Activated T-cell treated with anti-CD3 and anti-CD28 coated beads, Interleukin-2, amount 50 U/mL, for 24 hours (primary cell): ENCODE measurements around the gene MTA3.
"Not testable (repeated sequence)": the region's sequence is repeated elsewhere in the genome, so short reads cannot be mapped to it uniquely, and the experiment has no call there.

Source experiments
- DNase-seq: peaks from one replicate; pipeline ENCODE4 v3.0.0-alpha.2; 2020
- H3K27ac Mint-ChIP-seq: 2 replicates; pipeline ENCODE4 v1.8.0; 2020; ENCODE audit warnings: mild to moderate bottlenecking, mixed read lengths
- H3K27me3 Mint-ChIP-seq: 2 replicates; pipeline ENCODE4 v1.8.0; 2020; ENCODE audit warnings: mixed read lengths
- H3K36me3 Mint-ChIP-seq: 2 replicates; pipeline ENCODE4 v1.8.0; 2020; ENCODE audit warnings: low read depth, mixed read lengths
- H3K4me1 Mint-ChIP-seq: 2 replicates; pipeline ENCODE4 v1.8.0; 2020; ENCODE audit warnings: low read depth, mixed read lengths
- H3K4me3 Mint-ChIP-seq: 2 replicates; pipeline ENCODE4 v1.8.0; 2020; ENCODE audit warnings: mild to moderate bottlenecking, moderate library complexity, mixed read lengths
- H3K9me3 Mint-ChIP-seq: 2 replicates; pipeline ENCODE4 v1.8.0; 2020; ENCODE audit warnings: mixed read lengths

MTA3 gene

DNA sequence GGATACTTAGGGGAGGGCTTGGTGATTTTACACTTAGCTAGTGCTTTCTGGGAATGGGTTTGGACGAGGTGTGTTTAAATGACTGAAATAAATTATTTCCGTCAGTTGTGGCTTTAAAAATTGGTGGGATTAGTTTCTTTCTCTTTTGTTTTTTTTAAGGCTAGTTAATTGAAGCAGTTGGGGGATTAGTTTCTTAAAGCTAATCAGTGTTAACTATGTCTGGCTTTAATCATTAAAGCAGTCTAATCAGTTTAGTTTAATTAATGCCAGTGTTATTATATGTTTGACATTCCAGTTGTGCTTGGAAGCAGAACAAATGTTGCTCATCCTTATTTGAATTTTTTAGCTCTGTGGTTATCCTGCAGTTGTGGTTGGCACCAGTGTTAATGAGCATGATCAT lies 10.2 kb downstream of the MTA3 start:
- Mint-ChIP-seq H3K27me3 (no peaks in the 10 kb centered on the region), H3K4me1 (peaks cover 39% of the 10 kb centered on the region), H3K27ac (no peak overlapping the region), H3K36me3 (peaks cover 68% of the 10 kb centered on the region), H3K4me3 (no peak overlapping the region), H3K9me3 (no peaks in the 10 kb centered on the region)
- DNase-seq, result no peak

DNA sequence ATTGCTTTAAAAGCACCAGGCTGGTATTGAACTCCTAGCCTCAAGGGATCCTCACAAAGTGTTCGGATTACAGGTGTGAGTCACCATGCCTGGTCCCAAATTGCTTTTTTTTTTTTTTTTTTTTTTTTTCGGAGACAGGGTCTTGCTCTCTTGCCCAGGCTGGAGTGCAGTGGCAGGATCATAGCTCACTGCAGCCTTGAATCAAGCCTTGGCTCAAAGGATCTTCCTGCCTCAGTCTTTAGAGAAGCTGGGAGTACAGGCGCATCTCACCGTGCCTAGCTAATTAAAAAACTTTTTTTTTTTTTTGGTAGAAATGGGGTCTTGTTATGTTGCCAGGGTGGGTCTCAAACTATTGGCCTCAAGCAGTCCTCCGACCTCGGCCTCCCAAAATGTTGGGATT lies 12.8 kb downstream of the MTA3 start:
- no peaks in the 10 kb centered on the region for H3K27me3 Mint-ChIP-seq
- no peaks in the 10 kb centered on the region for H3K9me3 Mint-ChIP-seq
- peaks cover 19% of the 10 kb centered on the region for H3K4me1 Mint-ChIP-seq
- H3K27ac Mint-ChIP-seq, result no peak overlapping the region
- DNase-seq, result no peak
- H3K36me3 Mint-ChIP-seq, result peaks cover 64% of the 10 kb centered on the region
- no peak overlapping the region for H3K4me3 Mint-ChIP-seq

DNA sequence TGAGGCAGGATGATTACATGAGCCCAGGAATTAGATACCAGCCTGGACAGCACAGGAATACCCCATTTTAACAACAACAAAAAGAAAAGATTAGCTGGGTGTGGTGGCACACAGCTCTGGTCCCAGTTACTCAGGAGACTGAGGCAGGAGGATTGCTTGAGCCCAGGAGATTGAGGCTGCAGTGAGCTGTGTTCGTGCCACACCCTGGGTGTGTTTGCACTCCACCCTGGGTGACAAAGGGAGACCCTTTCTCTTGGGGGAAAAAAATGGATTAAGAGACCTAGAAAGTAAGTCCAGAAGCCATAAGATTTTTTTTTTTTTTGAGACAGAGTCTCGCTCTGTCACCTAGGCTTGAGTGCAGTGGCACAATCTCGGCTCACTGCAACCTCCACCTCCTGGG lies 16.2 kb downstream of the MTA3 start:
- H3K4me3 Mint-ChIP-seq, H3K27ac Mint-ChIP-seq, H3K9me3 Mint-ChIP-seq, H3K4me1 Mint-ChIP-seq, H3K27me3 Mint-ChIP-seq, DNase-seq: not testable (repeated sequence)
- H3K36me3 Mint-ChIP-seq, result peaks cover 49% of the 10 kb centered on the region

DNA sequence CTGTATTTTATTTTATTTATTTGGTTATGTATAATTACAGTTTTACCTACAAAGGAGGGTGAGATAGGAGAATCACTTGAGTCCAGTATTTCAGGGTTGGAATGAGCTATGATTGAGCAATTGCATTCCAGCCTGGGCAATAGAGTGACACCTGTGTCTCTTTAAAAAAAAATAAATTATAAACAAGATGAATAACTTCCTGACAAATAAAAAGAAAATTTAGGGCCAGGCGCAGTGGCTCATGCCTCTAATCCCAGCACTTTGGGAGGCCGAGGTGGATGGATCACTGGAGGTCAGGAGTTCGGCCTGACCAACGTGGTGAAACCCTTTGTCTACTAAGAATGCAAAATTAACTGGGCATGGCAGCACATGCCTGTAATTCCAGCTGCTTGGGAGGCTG lies 17.3 kb downstream of the MTA3 start:
- peaks cover 46% of the 10 kb centered on the region for H3K36me3 Mint-ChIP-seq

DNA sequence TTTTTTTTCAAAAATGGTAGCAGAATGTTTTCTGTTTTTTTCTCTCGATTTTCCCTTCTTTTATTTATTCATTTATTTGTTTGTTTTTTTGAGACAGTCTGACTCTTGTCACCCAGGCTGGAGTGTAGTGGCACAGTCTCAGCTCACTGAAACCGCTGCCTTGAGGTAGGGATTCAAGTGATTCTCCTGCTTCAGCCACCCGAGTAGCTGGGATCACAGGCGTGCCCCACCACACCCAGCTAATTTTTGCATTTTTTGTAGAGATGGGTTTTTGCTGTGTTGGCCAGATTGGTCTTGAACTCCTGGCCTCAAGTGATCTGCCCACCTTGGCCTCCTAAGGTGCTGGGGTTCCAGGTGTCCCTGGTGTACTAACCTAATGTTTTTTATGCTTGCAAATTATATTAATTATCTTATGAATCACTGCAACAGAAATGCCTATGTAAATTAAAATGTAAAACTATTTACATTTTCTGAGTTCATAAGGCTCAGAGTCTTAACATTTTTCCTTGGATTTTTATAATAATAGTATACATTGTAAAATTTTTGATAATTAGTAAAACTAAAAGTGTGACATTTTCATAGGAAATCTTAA lies 19.2 kb downstream of the MTA3 start:
- Mint-ChIP-seq H3K27me3 (no peaks in the 10 kb centered on the region), H3K4me3 (no peak overlapping the region), H3K27ac (no peak overlapping the region), H3K36me3 (peaks cover 34% of the 10 kb centered on the region), H3K9me3 (no peaks in the 10 kb centered on the region), H3K4me1 (peaks cover 10% of the 10 kb centered on the region)
- no peak for DNase-seq

More for the DNA sequence above, 17.3 kb downstream of the MTA3 start:
- no peaks in the 10 kb centered on the region for H3K9me3 Mint-ChIP-seq
- no peaks in the 10 kb centered on the region for H3K27me3 Mint-ChIP-seq
- no peak overlapping the region for H3K27ac Mint-ChIP-seq
- H3K4me3 Mint-ChIP-seq, result no peak overlapping the region
- DNase-seq, result no peak
- H3K4me1 Mint-ChIP-seq, result peaks cover 9% of the 10 kb centered on the region

DNA sequence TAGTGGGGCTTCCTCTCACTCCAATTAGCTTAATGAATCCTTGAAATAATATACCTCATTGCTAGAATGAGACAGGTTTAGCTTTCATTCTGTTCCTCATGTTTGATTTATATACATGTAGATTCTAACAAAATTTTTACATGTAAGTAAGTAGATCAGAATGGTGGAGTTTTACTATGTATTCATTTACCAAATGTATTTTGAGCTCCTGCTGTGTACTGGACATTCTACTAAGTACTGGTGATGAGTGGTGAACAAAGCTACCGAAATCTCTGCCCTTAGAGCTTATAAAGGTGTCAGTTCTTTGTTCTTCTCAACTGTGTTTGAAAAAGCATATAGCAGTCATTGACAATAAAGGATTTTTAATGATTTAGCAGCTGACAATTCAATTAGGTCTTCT lies 19.7 kb downstream of the MTA3 start:
- Mint-ChIP-seq H3K4me3 (no peak overlapping the region), H3K4me1 (peaks cover 7% of the 10 kb centered on the region), H3K27me3 (no peaks in the 10 kb centered on the region), H3K36me3 (peaks cover 29% of the 10 kb centered on the region), H3K9me3 (no peaks in the 10 kb centered on the region), H3K27ac (no peak overlapping the region)
- no peak for DNase-seq

DNA sequence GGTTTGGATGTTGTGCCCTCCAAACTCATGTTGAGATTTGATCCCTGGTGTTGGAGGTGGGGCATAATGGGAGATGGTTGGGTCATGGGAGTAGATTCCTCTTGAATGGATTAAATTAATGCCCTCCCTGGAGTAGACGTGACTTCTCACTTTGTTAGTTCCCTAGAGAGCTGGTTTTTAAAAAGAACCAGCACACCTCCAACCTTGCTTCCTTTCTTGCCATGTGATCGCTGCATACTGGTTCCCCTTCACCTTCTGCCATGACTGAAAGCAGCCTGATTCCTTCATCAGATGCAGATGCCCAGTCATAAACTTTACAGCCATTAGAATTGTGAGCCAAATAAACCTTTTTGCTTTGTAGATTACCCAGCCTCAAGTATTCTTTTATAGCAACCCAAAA lies 21.7 kb downstream of the MTA3 start:
- Mint-ChIP-seq H3K9me3 (no peaks in the 10 kb centered on the region), H3K27me3 (no peaks in the 10 kb centered on the region), H3K27ac (no peak overlapping the region), H3K4me1 (peaks cover 7% of the 10 kb centered on the region), H3K4me3 (no peak overlapping the region), H3K36me3 (peaks cover 16% of the 10 kb centered on the region)
- DNase-seq, result no peak

DNA sequence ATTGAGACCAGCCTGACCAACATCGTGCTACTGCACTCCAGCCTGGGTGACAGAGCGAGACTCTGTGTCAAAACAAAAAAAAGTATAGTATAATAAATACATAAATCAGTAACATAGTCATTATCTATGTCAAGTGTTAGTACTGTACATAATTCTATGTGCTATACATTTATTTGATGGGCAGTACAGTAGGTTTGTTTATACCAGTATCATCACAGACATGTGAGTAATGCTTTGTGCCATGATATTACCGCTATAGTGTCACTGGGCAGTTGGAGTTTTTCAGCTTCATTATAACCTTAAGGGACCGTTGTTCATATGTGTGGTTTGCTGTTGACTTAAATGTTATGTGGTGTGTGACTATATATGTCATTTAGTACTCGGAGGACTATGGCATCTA lies 24.9 kb downstream of the MTA3 start:
- Mint-ChIP-seq H3K4me1 (peaks cover 9% of the 10 kb centered on the region), H3K4me3 (no peak overlapping the region), H3K36me3 (peaks cover 9% of the 10 kb centered on the region), H3K27ac (no peak overlapping the region), H3K27me3 (no peaks in the 10 kb centered on the region), H3K9me3 (no peaks in the 10 kb centered on the region)
- DNase-seq, result no peak

DNA sequence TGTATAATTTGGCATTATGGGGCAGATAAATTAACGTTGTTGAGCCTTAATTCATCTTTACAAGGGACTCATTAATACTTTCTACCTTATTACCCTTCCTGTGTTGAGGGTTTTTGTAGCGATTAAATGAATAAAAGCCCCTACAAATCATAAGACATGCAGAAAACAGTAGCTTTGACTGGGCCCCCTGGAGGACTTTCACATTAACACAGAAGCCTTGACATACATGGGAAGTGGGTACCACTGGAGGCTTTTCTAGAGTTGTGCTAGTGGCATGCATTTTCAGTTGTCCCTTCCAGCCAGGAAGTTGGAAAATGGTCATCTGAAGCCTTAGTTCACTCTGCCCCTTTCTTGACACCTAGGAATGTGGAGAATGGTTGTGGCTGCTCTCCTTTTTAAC lies 30.2 kb downstream of the MTA3 start:
- Mint-ChIP-seq H3K27me3 (no peaks in the 10 kb centered on the region), H3K4me3 (no peak overlapping the region), H3K9me3 (no peaks in the 10 kb centered on the region), H3K4me1 (peaks cover 17% of the 10 kb centered on the region), H3K27ac (no peak overlapping the region), H3K36me3 (peaks cover 10% of the 10 kb centered on the region)
- no peak for DNase-seq

DNA sequence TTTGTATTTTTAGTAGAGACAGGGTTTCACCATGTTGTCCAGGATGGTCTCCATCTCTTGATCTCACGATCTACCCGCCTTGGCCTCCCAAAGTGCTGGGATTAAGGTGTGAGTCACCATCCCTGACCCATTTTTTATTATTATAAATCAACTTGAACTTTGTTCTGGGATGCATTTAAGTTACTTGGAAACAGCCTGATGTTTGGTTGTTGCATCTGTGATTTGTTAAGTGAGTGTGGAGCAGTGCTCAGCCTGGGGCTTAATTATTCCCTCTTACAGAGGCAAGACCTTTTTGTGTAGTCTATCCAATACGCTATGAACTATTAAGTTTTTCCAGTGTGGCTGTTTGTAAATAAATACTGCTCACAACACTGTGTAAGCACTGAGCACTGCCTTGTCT lies 32.6 kb downstream of the MTA3 start:
- no peak overlapping the region for H3K4me3 Mint-ChIP-seq
- no peaks in the 10 kb centered on the region for H3K9me3 Mint-ChIP-seq
- H3K4me1 Mint-ChIP-seq, result peaks cover 15% of the 10 kb centered on the region

DNA sequence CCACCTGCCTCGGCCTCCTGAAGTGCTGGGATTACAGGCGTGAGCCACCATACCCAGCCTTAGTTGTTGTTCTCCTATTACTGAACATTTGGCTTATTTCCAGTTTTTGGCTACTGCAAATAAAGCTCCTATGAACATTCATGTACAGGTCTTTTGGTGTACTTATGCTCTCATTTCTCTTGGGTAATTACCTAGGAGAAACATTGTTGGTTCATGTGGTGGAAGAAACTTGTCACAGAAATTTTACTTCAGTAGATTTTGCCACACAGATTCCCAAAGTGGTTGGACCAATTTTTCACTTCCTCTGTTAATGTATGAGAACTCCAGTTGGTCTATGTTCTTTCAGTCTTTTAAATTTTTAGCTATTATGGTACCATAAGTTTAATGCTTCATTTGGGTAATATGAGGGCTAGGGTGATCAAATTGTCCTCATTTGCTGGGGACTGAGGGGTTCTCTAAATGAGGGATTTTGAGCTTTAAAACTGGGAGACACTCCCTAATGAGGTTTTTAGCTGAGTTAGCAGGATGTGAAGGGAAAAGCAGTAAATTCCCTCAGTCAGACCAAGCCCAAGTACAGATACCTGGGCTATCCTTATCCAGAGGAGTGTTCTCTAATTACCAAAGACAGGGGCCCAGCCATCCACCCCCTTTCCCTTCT lies 33.9 kb downstream of the MTA3 start:
- peaks cover 15% of the 10 kb centered on the region for H3K4me1 Mint-ChIP-seq
- H3K36me3 Mint-ChIP-seq, result peaks cover 10% of the 10 kb centered on the region

More for the DNA sequence above, 32.6 kb downstream of the MTA3 start:
- Mint-ChIP-seq H3K27ac (no peak overlapping the region), H3K36me3 (peaks cover 10% of the 10 kb centered on the region), H3K27me3 (no peaks in the 10 kb centered on the region)
- DNase-seq, result no peak

DNA sequence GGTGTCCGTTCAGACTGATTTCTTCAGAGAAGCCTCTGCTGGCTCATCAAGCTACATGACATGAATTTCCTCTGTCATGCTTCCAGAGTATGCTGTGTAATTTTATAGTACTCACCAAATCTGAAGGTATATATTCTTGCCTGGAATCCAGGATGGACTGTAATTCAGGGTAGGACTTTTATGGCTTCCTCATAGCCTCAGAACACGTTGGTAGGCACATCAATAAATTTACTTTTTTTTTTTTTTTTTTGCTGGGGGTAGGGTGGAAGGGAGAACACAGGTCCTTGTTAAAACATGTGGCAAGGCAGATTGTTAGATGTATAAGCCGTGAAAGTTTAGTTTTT lies 34.4 kb downstream of the MTA3 start:
- H3K9me3 Mint-ChIP-seq, result no peaks in the 10 kb centered on the region
- no peak overlapping the region for H3K27ac Mint-ChIP-seq
- DNase-seq, result no peak
- peaks cover 10% of the 10 kb centered on the region for H3K36me3 Mint-ChIP-seq
- no peaks in the 10 kb centered on the region for H3K27me3 Mint-ChIP-seq
- H3K4me1 Mint-ChIP-seq, result peaks cover 15% of the 10 kb centered on the region
- H3K4me3 Mint-ChIP-seq, result no peak overlapping the region

More for the DNA sequence above, 33.9 kb downstream of the MTA3 start:
- H3K9me3 Mint-ChIP-seq, result no peaks in the 10 kb centered on the region
- peak overlapping the region; percentile 14 for H3K27ac Mint-ChIP-seq
- no peaks in the 10 kb centered on the region for H3K27me3 Mint-ChIP-seq
- no peak overlapping the region for H3K4me3 Mint-ChIP-seq
- DNase-seq, result no peak

DNA sequence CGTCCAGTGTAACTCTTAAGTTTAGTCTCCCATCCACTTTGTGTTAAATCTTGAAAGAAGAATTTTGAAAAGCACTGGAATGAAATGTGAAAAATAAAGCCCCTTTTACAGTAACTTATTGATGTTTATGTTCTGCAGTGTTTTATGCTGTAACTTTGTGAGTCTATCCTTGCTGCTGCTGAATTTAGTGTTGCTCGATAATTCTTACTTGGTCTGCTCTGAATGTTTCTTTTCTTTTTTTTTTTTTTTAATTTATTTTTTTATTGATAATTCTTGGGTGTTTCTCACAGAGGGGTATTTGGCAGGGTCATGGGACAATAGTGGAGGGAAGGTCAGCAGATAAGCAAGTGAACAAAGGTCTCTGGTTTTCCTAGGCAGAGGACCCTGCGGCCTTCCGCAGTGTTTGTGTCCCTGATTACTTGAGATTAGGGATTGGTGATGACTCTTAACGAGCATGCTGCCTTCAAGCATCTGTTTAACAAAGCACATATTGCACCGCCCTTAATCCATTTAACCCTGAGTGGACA lies 36.0 kb downstream of the MTA3 start:
- H3K36me3 Mint-ChIP-seq, result peaks cover 14% of the 10 kb centered on the region

DNA sequence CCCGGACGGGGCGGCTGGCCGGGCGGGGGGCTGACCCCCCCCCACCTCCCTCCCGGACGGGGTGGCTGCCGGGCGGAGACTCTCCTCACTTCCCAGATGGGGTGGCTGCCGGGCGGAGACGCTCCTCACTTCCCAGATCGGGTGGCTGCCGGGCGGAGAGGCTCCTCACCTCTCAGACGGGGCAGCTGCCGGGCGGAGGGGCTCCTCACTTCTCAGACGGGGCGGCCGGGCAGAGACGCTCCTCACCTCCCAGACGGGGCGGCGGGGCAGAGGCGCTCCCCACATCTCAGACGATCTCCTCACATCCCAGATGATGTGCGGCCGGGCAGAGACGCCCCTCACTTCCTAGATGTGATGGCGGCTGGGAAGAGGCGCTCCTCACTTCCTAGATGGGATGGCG lies 37.7 kb downstream of the MTA3 start:
- H3K36me3 Mint-ChIP-seq, result peaks cover 26% of the 10 kb centered on the region
- not testable (repeated sequence) for H3K4me3 Mint-ChIP-seq, DNase-seq, H3K27me3 Mint-ChIP-seq, H3K27ac Mint-ChIP-seq, H3K4me1 Mint-ChIP-seq, H3K9me3 Mint-ChIP-seq

More for the DNA sequence above, 36.0 kb downstream of the MTA3 start:
- not testable (repeated sequence) for H3K27me3 Mint-ChIP-seq, H3K27ac Mint-ChIP-seq, DNase-seq, H3K9me3 Mint-ChIP-seq, H3K4me3 Mint-ChIP-seq
- H3K4me1 Mint-ChIP-seq, result peaks cover 10% of the 10 kb centered on the region

DNA sequence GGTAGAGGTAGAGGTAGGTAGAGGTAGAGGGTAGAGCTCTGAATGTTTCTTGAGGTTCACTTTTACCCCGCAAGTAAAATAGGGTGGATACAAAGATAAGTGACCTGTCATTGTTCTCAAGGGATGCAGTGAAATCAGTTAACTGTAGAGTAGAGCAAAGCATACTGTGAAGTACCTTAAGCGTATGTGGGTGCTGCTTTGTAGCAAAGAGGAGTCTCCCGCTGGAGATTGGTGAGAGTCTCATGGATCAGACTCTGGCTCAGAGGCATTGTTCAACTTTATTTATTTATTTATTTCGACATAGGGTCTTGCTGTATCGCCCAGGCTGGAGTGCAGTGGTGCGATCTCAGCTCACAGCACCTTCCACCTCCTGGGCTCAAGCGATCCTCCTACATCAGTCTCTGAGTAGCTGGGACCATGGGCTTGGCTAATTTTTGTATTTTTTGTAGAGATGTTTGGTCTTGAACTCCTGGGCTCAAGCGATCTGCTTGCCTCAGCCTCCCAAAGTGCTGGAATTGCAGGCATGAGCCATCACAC lies 38.7 kb downstream of the MTA3 start:
- Mint-ChIP-seq H3K4me3 (no peak overlapping the region), H3K27me3 (no peaks in the 10 kb centered on the region), H3K4me1 (peaks cover 4% of the 10 kb centered on the region), H3K9me3 (no peaks in the 10 kb centered on the region), H3K27ac (no peak overlapping the region), H3K36me3 (peaks cover 28% of the 10 kb centered on the region)
- DNase-seq, result no peak
